ENCODE measurements around the gene GFI1B.
"Not testable (repeated sequence)": the region's sequence is repeated elsewhere in the genome, so short reads cannot be mapped to it uniquely, and the experiment has no call there.

The GFI1B gene

GRCh38 chr9:132948482-132949050 is 29.9 kb upstream of the GFI1B start:
- no peak for FAIRE-seq
- no peak for TF ChIP-seq CTCF (IDR thresholded peaks at IDR 0.05; ENCODE audit: insufficient read depth, missing control alignments)

GRCh38 chr9:132949709-132950108 is 28.8 kb upstream of the GFI1B start:
- DNase-seq (ENCODE audit: insufficient read length, low spot score) (no peak), FAIRE-seq (no peak)
- no peak for TF ChIP-seq CTCF (IDR thresholded peaks at IDR 0.05; ENCODE audit: insufficient read depth, missing control alignments)

More at GRCh38 chr9:132948482-132949050, 29.9 kb upstream of the GFI1B start:
- no peak for DNase-seq (ENCODE audit: insufficient read length, low spot score)

GRCh38 chr9:132955123-132955522 is 23.4 kb upstream of the GFI1B start:
- DNase-seq (ENCODE audit: insufficient read length, low spot score) (no peak), FAIRE-seq (no peak)
- TF ChIP-seq CTCF (IDR thresholded peaks at IDR 0.05; ENCODE audit: insufficient read depth, missing control alignments) = no peak

- DNase-seq (ENCODE audit: insufficient read length, low spot score) = no peak
- FAIRE-seq = no peak
- no peak for TF ChIP-seq CTCF (IDR thresholded peaks at IDR 0.05; ENCODE audit: insufficient read depth, missing control alignments)
Measured at GRCh38 chr9:132955768-132956167, 22.7 kb upstream of the GFI1B start.

GRCh38 chr9:132957805-132958204 is 20.7 kb upstream of the GFI1B start:
- no peak for TF ChIP-seq CTCF (IDR thresholded peaks at IDR 0.05; ENCODE audit: insufficient read depth, missing control alignments)
- FAIRE-seq = no peak
- no peak for DNase-seq (ENCODE audit: insufficient read length, low spot score)

- no peak for TF ChIP-seq CTCF (IDR thresholded peaks at IDR 0.05; ENCODE audit: insufficient read depth, missing control alignments)
- FAIRE-seq = no peak
- DNase-seq (ENCODE audit: insufficient read length, low spot score) = no peak
Measured at GRCh38 chr9:132961002-132961401, 17.5 kb upstream of the GFI1B start.

- no peak for TF ChIP-seq CTCF (IDR thresholded peaks at IDR 0.05; ENCODE audit: insufficient read depth, missing control alignments)
- no peak for DNase-seq (ENCODE audit: insufficient read length, low spot score)
- FAIRE-seq = no peak
Measured at GRCh38 chr9:132965478-132965877, 13.0 kb upstream of the GFI1B start.

- FAIRE-seq; DNase-seq (ENCODE audit: insufficient read length, low spot score): not testable (repeated sequence)
Measured at GRCh38 chr9:132967908-132968307, 10.6 kb upstream of the GFI1B start.

Data from D721Med (cell line).